GM18867 (cell line): Measurements from ENCODE around the gene C15orf40.

ENCODE experiments used
- ATAC-seq: cut with Tn5 transposase; IDR thresholded peaks from one replicate; pipeline ENCODE4 v1.9.1; 2021; ENCODE audit warnings: mild to moderate bottlenecking, moderate library complexity; ENCODE audit not compliant: unreplicated experiment

Gene C15orf40

DNA sequence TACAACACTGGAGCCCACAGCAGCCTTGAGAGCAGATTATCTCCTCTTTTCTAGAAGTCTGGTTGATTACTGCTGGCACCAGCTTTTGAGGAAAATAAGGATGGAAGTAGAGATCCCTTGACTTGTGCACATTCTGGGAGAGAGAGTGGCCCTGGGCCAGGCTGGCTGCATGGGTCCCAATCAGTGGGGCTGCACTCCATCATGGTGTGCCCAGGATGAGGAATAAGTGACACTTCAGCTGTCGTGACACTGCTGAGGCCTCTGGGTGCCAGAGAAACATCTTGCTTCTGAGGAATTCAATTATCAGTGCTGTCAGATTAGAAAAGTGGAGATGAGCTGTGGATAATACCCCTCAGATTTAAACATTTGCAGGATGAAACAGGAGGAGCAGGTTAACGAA lies 16.4 kb downstream of the C15orf40 start:
- no peak for ATAC-seq

DNA sequence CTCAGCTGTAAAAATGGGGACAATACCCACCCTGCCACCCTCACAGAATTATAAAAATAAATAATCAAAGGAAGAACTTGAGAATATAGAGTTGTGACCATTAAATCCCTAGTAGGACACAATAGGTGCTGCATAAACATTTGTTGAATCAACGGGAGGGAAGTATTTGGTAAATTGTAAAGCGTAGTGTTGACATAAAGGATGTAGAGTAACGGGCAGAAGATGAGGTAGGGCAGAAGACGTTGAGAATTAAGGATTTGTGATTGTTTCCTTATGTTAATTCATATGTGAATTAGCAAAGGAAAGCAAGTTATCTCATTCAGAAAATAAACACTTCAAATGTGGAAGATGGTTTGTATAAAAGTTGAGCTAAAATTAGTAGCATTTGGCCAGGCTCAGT lies 18.3 kb downstream of the C15orf40 start:
- ATAC-seq = no peak

DNA sequence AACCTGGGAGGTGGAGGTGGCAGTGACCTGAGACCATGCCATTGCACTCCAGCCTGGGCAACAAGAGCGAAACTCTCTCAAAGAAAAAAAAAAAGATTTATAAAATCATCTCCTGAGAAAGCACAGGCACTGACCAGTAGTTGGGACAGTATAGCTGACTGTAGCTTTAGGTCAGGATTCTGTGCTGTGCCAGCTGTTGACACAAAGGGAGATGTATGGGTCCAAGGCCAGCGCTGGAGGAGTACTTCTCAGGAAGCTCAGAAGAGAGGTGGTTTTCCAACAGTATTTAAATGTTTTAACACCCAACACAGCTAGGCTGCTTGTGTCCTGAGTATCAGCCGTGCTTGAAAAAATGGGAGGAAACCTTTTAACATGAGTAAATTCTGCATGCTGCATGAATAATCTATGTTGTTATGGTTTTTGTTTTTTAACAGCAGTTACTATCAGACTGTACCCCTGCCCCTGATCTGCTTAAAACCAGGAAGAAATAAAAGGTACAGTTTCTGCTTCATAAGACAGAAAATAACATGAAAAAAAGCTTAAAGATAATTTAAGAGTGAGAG lies 18.9 kb downstream of the C15orf40 start:
- ATAC-seq = no peak

DNA sequence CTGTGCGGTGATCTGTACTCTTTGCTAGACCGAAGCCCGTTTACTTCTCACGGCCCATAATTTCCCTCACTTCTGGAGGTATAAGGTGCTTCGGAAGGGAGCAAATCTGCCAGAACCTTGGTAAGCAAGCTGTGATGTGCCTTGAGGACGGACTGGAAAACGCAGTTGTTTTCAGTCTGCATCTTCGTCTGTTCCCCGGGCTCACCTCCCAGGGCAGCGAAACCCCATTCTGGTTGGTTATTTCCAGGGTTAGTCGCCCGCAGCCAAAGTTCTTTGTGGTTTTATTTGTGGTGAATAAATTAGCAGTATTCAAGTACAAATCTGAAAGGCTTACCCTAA lies 25.0 kb downstream of the C15orf40 start:
- ATAC-seq = peak; percentile 38

DNA sequence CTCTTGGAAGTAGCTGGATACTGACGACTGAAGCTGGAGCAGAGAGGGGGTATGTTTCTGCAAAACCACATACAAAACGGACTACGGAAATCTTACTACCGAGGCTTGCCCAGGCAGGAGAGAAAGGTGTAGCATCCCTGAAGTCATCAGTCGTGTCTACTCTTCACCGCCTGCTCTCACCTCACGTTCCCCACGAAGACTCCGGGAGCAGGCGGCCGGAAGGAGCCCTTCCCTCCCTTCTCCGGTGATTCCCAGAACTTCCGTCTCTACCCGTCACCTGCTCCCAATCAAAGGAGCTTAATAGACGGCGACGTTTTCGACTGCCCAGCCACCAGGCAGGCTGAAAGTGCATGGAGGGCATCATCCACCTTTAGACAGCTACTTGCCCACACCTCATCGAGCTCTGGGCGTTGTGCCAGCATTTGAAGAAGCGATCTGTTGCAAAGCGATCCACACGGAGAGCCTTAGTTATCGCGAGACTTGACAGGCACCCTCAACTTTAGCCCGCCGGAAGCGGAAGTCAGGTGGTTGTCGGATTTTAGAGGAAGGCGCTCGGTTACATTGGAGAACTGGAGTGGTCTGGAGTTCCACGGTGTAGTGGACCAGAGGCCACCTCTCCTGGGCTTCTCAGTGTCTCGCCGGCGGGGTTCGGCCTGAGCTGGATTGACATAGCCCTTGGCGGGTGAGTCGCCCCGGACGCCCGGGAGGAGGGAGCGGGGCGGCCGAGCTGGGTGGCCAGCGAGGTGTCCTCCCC lies 25.6 kb downstream of the C15orf40 start, which contains the start of gene RAMAC:
TSS of gene RAMAC (plus strand) at position 523 of the 754 bp plus-strand sequence. CDS start 2,809 bp downstream, outside the sequence.
- ATAC-seq = peak; percentile 91

DNA sequence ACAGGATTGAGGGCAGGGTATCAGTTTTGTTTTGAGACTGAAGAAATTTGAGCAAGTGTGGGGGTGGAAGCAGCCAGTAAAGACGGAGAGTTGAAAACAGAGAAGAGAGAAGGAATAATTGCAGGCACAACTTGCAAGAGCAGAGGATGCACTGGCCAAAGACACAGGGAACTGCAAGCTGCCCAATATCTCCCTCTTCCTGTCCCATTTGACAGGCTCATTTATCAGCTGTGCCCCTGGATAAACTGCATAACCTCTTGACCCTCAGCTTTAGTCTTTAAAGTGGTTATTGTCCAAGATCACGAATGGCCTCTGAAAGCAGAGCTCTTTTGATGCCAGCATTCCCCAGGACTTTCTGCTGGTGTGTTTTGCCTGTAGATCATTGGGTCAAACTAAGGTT lies 30.5 kb downstream of the C15orf40 start:
- no peak for ATAC-seq

DNA sequence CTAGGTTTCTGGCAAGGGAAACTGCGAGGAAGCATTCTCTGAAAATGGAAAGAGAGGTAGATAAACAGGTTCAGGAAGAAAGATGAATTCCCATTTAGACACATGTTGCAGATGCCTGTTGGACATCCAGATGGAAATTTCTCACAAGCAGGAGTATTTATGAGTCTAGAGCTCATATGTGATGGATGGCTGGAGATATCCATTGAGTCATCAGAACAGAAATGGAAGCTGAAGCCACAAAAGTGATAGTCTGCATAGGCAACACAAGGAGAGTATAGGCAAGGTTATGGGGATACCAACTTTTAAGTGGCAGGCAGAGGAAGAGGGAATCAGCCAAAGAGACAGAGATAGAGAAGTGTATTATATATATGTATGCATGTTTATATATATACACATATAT lies 31.7 kb downstream of the C15orf40 start:
- no peak for ATAC-seq

DNA sequence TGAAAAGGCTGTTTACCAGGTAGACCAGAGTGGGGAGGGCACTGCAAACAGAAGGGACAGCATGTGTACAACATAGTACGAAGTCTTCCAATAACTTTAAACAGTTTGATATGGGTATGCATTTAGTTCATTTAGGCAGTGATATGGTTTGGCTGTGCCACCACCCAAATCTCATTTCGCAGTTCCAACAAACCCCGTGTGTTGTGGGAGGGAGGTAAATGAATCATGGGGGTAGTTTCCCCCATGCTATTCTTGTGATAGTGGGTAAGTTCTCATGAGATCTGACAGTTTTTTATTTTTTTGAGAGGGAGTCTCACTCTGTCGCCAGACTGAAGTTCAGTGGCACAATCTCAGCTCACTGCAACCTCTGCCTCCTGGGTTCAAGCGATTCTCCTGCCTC lies 33.0 kb downstream of the C15orf40 start:
- no peak for ATAC-seq

DNA sequence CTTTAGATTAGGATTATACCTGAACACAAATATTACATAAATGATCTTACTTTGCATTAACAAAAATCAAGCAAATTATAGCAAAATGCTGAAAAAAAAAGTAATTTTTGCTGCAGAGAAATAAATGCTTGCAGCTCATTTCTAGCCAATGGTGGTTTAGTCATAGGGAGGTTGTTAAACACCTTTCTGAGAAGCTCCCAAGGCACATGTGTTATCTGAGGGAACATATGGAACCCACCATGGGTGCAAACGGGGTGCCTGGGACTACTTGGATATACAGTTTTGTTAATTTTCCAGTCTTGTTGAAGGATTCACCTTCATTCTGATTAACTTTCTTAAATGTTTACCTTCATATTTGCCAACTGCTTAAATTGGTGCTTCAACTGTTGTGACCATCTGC lies 34.4 kb downstream of the C15orf40 start:
- ATAC-seq = no peak

DNA sequence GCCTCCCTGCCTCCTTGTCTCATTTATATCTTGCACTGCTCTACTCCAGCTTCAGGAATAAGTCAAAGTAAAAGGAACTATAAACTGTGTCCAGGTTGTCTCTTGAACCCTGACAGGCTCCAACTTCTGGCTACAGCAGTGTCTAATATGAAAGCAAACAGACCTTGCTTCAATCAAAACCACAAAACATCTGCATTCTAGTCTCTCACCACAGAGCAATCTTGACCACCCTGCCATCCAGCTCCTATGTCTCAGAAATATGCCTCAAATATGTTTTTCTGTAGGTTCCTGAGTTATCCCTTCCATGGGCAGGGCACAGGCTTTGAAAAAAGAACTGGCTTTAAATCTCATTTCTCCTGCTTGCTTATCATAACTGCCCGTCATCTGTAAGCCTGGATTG lies 38.4 kb downstream of the C15orf40 start:
- ATAC-seq = no peak

DNA sequence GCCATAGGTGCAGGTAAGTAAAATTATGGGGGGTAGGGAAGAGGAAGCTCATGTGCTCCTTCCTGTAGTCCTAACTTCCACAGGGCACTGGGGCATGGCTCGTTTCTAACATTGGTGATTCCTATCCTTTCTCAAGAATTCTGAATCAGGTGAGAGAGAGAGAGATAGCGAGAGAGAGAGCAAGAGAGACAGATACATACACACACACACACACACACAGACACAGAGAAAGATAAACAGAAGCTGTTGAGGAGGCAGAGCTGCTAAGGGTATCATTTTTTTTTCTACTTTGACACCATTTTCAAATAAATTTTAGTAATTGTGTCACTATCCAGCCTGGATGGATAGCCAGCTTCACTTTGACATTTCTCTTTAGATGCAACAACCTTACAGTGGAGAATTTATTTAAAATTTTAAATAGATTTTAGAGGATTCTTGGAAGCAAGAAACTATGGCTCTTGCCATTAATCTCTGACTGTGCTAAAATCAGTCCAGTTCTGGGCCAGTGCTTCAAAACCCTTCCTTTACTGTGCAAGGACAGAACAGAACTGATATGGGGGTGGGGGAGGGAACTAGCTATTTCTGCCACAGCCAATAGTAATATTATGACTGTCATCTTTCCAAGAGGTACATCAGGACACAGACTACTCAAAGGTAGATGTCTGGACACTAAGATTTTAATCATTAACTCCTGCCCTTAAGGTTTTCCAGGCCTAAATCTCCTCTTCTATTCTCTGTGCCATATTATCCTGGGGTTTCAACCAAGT lies 40.0 kb downstream of the C15orf40 start:
- ATAC-seq = no peak

DNA sequence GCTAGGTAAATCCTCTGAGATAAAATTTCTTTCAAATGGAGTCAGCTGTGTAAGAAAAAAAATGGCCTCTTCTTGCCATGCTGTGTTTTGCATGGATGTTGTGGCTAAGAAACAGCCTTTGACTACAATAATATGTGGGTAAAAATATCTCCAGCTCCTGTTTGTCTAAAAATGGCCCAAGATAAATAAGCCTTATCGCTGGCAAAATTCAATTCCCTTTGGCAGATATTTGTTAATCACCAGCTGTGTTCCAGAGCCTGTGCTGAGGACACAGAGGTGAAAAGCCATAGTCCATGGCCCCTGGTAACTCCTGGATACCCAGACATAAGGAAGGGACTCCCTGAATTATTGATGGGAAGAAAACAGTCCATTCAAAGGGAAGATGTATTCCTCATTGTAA lies 40.7 kb downstream of the C15orf40 start:
- ATAC-seq = no peak

DNA sequence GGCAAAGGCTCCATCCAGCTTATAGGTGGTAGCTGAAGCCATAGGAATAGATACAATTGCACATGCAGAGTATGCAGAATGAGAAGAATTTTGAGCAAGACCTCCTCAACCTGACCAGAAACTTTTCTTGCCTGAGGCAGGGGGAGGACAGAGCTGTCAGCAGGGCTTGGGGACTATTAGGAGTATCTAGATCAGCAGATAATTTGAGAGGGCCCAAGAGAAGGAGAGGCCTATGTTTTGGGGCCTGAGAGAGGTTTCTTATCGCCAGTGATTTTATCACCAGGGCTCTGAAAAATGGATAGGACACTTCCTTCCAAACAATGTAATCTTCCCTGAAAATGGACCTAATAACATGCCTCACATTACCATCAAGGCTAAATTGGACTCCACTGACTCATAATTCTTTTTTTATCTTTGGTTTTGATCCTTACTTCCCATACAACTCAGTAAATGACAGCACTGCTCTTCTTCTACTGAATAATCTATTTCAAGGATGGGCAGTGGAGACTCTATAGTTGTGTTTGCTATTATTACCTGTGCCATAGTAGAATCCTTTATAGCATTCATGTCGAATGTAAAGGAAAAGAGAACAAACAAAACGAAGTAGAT lies 41.3 kb downstream of the C15orf40 start:
- no peak for ATAC-seq

DNA sequence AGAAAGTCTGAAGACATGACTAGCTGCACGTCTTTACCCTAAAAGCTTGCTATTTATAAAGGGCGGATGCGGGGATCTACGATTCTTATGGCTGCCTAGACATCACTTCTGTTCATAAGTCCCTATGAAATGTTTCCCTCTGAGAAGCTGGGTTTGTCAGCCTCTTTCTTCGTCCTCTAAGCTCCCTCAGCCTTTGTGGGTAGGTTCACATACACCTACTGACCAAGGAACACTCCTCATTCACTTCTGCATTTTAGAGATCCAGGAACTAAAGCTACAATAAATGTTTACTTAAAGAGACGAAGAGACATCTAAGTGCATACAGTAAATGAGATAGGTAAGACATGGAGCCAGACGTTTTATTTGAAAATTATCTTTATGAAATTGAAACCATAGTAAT lies 42.1 kb downstream of the C15orf40 start:
- ATAC-seq = no peak

DNA sequence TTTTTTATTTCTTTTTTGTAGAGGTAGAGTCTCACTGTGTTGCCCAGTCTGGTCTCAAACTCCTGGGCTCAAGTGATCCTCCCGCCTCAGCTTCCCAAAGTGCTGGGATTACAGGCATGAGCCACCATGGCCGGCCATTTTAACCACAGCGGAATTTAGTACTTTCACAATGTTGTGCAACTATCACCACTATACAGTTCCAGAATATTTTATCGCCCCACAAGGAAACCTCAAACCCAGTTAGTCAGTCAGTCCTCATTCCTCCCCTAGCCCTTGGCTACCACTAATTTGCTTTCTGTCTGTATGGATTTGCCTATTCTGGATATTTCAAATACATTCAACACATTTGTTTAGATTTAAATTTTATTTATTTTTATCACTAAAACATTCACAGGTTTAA lies 43.4 kb downstream of the C15orf40 start:
- no peak for ATAC-seq

DNA sequence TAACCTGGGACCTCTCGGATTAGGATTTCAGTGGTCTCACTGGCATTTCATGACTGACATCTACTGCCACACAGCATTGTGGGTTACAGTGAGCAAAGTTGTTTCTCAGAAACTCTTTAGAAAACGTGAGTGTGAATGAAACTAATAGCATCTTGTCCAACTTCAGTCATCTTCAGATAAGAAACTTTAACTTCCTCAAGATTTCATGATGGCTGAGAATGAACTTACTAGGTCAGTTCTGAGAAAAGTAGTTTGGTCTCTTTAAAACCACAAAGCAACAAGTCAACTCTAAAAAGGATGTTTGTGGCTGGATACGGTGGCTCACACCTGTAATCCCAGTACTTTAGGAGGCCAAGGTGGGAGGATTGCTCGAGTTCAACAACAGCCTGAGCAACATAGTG lies 44.8 kb downstream of the C15orf40 start:
- peak; percentile 83 for ATAC-seq

DNA sequence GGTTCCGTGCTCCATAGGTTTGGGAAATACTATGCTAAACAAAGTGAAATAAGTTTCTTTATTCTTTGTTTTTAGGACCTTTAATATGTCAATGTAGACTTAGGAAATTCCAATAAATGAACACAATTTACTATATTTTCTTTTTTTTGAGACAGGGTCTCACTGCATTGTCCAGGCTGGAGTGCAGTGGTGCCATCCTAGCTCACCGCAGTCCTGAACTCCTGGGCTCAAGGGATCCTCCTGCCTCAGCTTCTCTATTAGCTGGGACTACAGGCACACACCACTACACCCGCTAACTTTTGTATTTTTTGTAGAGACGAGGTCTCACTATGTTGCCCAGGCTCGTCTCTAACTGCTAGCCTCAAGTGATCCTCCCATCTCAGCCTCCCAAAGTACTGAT lies 46.5 kb downstream of the C15orf40 start:
- no peak for ATAC-seq

DNA sequence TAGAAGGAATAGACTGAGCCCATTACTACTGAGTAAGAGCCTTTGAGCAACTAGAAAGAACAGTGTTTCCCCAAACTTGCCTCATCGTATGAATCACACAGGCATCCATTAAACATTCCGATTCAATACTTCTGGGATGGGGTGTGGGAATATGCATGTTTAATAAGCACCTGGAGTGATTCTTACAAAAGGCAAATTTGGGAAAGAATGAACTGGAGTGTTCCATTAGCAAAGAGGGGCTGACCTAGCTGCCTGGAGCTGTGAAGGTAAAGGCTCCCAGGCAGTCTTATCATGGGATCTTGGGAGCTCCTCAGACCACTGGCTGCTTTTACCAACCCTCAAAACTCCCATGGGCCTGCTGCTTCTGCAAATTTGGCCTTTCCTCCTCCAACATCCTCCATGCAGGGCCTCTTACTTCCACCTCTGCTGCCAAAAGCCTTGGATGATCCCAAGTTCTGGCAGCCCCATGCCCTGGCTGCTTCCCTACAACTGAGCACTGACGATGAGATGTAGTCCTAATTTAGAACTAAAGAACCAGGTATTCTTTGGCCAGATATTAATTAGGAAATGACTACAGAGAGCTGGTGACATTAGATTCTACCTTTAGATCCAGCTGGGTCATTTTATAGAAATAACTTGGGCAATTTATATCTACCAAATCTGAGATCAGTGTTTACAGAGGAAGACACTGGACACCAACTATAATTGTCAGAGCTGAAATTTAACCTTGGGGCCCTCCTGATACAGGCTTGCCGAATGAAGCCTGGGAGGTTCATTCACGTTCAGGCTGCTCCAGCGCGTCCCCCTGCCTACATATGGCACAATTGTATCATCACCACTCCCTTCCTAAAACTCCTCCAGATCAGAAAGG lies 47.7 kb downstream of the C15orf40 start:
- ATAC-seq = no peak

DNA sequence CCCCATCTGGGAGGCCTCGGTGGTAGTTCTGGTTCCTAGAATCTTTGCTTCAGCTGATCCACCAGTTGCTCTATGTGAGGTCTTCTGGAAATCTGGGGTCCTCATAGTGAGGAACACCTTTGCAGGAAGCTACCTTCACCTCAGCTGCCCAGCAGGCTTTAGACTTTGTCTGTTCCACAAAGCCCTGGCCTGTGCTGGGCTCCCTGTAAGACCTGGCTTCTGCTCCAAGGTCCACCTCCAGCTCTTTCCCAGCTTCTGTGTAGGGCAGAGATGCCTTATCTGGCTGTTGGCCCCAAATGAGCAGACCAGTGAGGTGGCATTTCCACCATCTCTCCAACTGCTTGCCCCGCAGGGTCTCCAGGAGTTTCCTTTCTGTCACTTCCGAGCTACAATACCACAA lies 50.7 kb downstream of the C15orf40 start:
- no peak for ATAC-seq

DNA sequence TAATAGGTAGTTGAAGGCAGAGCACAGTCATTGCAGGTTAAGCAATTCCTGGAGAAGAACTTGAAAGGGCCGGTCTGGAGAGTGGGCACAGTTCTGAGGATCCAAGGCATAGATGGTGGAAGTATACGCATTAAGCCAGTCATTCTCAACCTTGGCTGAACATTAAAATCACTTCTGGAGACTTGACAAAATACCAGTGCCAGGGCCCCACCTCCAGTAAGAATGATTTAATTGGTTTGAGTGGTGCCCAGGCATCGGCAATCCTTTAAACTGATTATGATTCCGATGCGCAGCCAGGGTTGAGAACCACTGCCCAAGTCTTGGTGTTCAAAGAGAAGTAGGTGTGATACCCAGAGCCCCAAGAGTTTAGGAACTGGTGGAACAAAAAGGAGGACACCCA lies 52.0 kb downstream of the C15orf40 start:
- no peak for ATAC-seq

DNA sequence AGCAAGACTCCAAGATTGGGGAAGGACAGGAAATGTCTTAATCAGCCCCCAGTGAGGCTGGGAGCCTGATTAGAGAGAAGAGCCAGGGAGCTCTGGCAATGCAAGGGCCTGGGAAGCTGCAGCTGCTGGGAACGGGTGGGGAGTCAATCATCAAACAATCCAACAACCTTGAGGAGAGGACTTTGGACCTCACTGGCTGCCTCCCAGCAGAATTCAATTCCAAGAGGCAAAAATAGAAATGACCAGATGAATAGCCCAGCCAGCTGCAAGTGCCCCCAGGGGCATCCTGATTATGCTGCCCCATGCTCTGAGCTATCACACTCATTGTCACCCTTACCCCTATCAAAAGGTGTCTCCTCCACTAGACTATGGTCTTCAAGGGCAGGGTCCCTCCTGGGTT lies 52.8 kb downstream of the C15orf40 start:
- ATAC-seq = no peak
